Heart left ventricle (tissue), 16 donors: Measurements from ENCODE around the gene ADGRG6. TPM values are rescaled to one million over a fixed set of nuclear protein-coding genes. Genes with fewer than 3 reads are reported as not detected.

Source experiments
- ATAC-seq, 4 donors: fragments of 200-7000 bp; cut with Tn5 transposase; one replicate each; pipeline ENCODE4 v1.9.1; 2020 to 2022; ENCODE audit warnings: moderate library complexity in 4 of 4, mild to moderate bottlenecking in 3 of 4, moderate number of reproducible peaks in 1 of 4
- DNase-seq, 5 donors: peaks; one replicate each; pipeline ENCODE4 v3.0.0-alpha.2; 2020
- H3K27ac ChIP-seq, 12 donors: fragments of 200-600 bp; sonication (generic) in 4 of 12; one replicate each; pipeline versions ENCODE4 v1.5.0 to v1.8.0; 2016 to 2022; ENCODE audit warnings: mild to moderate bottlenecking in 2 of 12
- H3K27me3 ChIP-seq, 9 donors: fragments of 200-600 bp; sonication (generic) in 2 of 9; one replicate each; pipeline versions ENCODE4 v1.5.1 to v1.8.0; 2016 to 2022; ENCODE audit warnings: mild to moderate bottlenecking in 3 of 9
- H3K36me3 ChIP-seq, 9 donors: fragments of 200-600 bp; sonication (generic) in 2 of 9; one replicate each; pipeline versions ENCODE4 v1.5.0 to v1.8.0; 2018 to 2022; ENCODE audit warnings: mild to moderate bottlenecking in 2 of 9
- H3K4me1 ChIP-seq, 12 donors: fragments of 200-600 bp; sonication (generic) in 4 of 12; one replicate each; pipeline versions ENCODE4 v1.5.0 to v1.8.0; 2016 to 2022; ENCODE audit warnings: mild to moderate bottlenecking in 3 of 12
- H3K4me3 ChIP-seq, 12 donors: fragments of 200-600 bp; sonication (generic) in 4 of 12; one replicate each; pipeline versions ENCODE4 v1.5.0 to v1.8.0; 2017 to 2022; ENCODE audit warnings: mild to moderate bottlenecking in 9 of 12, moderate library complexity in 4 of 12
- H3K9me3 ChIP-seq, 12 donors: fragments of 200-600 bp; sonication (generic) in 4 of 12; one replicate each; pipeline versions ENCODE4 v1.5.0 to v1.8.0; 2016 to 2022; ENCODE audit warnings: mild to moderate bottlenecking in 1 of 12
- POLR2A ChIP-seq, 2 donors: fragments of 450-650 bp; IDR thresholded peaks; one replicate each; pipeline ENCODE4 v1.6.1; 2017; ENCODE audit warnings: antibody characterized with exemption in 2 of 2, mild to moderate bottlenecking in 2 of 2, moderate library complexity in 2 of 2
- WGBS, 4 donors: extraction: QIAGEN DNeasy Blood & Tissue Kit in 2 of 4; methylation state at CpG; one replicate each; pipeline versions ENCODE4 v1.1.5 to v1.1.7; 2013 to 2018; 5-methylcytosine and 5-hydroxymethylcytosine counted together
- intact Hi-C, 10 donors: fragments of 100-400 bp; cut with DNase I; formaldehyde crosslinking; loops; one replicate each; pipeline versions ENCODE4 v1.11.1 to v1.14.2; 2022
- polyA plus RNA-seq, 2 donors: library from polyadenylated mRNA; stranded (reverse); fragments of 200-250 nt; gene quantifications; one replicate each; pipeline ENCODE4 v1.2.3, GENCODE V29; 2013
- total RNA-seq, 9 donors: library from RNA; depleted of rRNA in 2 of 9; stranded (reverse); fragments of >200 nt in 2 of 9; fragmentation: NEBNext Ultra II Directional in 3 of 9; extraction: Animal tissue kit (Norgen Biotek cat#: 25700) in 3 of 9; gene quantifications; one replicate each; pipeline versions ENCODE4 v1.1.0 to v1.2.4, GENCODE V29; 2016 to 2023
- TF ChIP-seq, protein P1 (sequence below), 12 donors: fragments of 200-600 bp; sonication (generic) in 4 of 12; IDR thresholded peaks; one replicate each; pipeline versions ENCODE4 v1.5.0 to v1.8.0; 2018 to 2022; ENCODE audit warnings: antibody characterized with exemption in 12 of 12, mild to moderate bottlenecking in 5 of 12
- donor health status: ischemic (EF 13 %, LVEDD 7.1; RV severe dilation, severe dysfunction).
- donor health status: healthy with polysubstance abuse.
- donor health status: DM: no; HTN: yes; CAD: no.
- donor health status: DM: no; HTN: no; CAD: no.
- donor health status: ischemic (EF 25% LVEDD 6.9; RV normal size, moderate dysfunction).
- donor health status: ischemic (EF 25% LVEDD 5.7; RV mildly dilated, moderate dysfunction).
- donor health status: healthy.
- donor health status: DM: yes; HTN: yes; CAD: no.
- donor health status: ischemic (EF 35%, LVEDD 5.7; RV mildly dilated, moderate dysfunction).
- donor health status: nonischemic (EF 11% LVEDD 7.7; RV severe dilation, severe dysfunction).
- donor health status: DM: yes; HTN: yes; CAD: no.
- donor health status: PGD.
- donor health status: ischemic (EF 29% LVEDD 5.4; RV normal size, mild dysfunction).
- donor health status: nonischemic (EF 23%, LVEDD 6.1; RV moderate dilation, normal function).

Gene ADGRG6
- total and polyA plus RNA-seq, 11 donors: 0.61 to 10.5 (median 2.0) TPM

DNA sequence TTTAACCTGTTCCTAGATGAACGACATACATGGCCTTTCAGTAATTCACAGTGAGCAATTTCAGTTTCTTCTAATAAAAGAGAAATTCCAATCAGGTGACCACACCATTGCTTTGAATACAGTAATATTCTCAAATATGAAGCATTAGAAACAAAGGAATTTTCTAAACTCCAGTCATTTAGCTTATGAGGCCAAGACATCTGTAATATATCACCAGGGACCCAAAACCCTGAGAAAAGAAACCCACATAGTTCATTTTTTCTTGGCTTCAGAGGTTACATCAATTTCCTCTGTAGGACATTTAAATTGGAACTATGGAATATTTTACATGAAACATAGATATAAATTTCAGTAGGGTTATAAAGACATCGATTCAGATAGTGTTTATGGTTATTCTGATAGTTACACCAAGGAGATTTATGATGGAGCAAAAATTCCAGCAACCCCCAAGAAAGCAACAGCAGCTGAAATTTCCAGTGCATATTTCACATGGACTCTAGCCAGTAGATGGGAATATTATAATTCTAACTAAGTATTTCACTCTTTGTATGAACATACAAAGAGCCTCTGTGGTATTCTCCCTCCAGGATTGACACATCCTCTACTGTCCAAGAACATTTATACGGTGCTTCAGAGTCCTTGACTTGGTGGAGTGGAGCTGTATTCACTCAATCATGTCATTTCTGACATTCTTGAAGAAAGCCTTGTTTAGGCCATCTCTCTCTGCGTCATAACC lies 82.9 kb downstream of the ADGRG6 start:
- TF ChIP-seq POLR2A (IDR thresholded peaks at IDR 0.05): no peak
- TF ChIP-seq, protein P1, sequence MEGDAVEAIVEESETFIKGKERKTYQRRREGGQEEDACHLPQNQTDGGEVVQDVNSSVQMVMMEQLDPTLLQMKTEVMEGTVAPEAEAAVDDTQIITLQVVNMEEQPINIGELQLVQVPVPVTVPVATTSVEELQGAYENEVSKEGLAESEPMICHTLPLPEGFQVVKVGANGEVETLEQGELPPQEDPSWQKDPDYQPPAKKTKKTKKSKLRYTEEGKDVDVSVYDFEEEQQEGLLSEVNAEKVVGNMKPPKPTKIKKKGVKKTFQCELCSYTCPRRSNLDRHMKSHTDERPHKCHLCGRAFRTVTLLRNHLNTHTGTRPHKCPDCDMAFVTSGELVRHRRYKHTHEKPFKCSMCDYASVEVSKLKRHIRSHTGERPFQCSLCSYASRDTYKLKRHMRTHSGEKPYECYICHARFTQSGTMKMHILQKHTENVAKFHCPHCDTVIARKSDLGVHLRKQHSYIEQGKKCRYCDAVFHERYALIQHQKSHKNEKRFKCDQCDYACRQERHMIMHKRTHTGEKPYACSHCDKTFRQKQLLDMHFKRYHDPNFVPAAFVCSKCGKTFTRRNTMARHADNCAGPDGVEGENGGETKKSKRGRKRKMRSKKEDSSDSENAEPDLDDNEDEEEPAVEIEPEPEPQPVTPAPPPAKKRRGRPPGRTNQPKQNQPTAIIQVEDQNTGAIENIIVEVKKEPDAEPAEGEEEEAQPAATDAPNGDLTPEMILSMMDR (IDR thresholded peaks at IDR 0.05): no peak
- ATAC-seq (no peak), DNase-seq (no peak)
- H3K4me1 ChIP-seq: no peaks in the 10 kb centered on the region
- H3K36me3 ChIP-seq: no peaks in the 10 kb centered on the region
- intact Hi-C loops: loop anchor here in 9 of 10 donors (5.0 to 10.0 kb wide), 4 partner anchors 160 to 240 kb away; partner anchors contain the start of genes NMBR (in 5 of the 9) and VTA1 (in 5 of the 9)
- H3K27ac ChIP-seq: no peak overlapping the region
- H3K27me3 ChIP-seq: no peaks in the 10 kb centered on the region
- 71 to 79% (median 71%) methylated on average over 4 of the region's 4 CpGs for WGBS, 4 donors
- H3K9me3 ChIP-seq: no peaks in the 10 kb centered on the region
- no peak overlapping the region for H3K4me3 ChIP-seq

DNA sequence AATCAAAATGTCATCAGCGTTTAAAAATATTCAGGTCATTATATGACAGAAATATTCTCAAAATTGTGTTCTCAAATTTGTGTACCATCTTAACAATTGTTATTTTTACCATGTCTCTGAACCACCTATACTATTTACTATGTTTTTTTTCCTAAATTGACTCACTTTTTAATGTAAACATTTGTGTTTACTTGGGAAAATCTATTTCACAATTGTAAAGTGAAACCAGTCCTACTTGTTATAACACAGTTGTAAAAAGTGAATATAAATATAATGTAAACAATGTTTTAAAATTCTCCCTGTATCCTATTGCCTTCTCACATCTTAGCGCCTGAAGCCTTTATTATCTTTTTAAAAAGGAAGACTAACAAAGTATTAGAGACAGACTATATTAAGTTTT lies 83.5 kb downstream of the ADGRG6 start:
- intact Hi-C loops: loop anchor here in 9 of 10 donors (5.0 to 10.0 kb wide), 4 partner anchors 161 to 241 kb away; partner anchors contain the start of genes NMBR (in 5 of the 9) and VTA1 (in 5 of the 9)
- Histone ChIP-seq H3K27me3 (no peaks in the 10 kb centered on the region), H3K4me3 (no peak overlapping the region), H3K9me3 (no peaks in the 10 kb centered on the region), H3K36me3 (no peaks in the 10 kb centered on the region), H3K4me1 (no peaks in the 10 kb centered on the region), H3K27ac (no peak overlapping the region)
- 88 to 93% (median 90%) methylated on average over 2 of the region's 2 CpGs for WGBS, 4 donors
- DNase-seq (no peak), ATAC-seq (no peak)
- TF ChIP-seq, protein P1 (IDR thresholded peaks at IDR 0.05): no peak
- TF ChIP-seq POLR2A (IDR thresholded peaks at IDR 0.05): no peak

DNA sequence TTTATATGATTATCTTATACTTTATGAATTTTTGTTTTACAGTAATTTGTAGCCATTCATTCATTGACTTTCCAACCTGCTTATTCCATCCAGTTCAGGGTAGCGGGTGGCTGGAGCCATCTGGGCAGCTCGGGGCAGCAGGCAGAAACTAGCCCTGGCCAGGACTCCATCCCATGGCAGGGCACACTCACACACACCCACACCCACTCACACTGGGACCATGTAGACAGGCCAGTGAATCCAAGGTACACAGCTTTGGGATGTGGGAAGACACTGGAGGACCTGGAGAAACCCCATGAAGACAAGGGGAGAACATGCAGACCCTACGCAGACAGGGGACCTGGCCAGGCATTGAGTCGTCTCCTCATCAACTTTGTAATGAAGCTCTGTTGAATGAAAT lies 84.8 kb downstream of the ADGRG6 start:
- 95 to 98% (median 97%) methylated on average over 4 of the region's 4 CpGs for WGBS, 4 donors
- intact Hi-C loops: loop anchor here in 9 of 10 donors (5.0 to 10.0 kb wide), 4 partner anchors 162 to 242 kb away; partner anchors contain the start of genes NMBR (in 5 of the 9) and VTA1 (in 5 of the 9)
- ATAC-seq (no peak), DNase-seq (no peak)
- Histone ChIP-seq H3K4me3 (no peak overlapping the region), H3K4me1 (no peaks in the 10 kb centered on the region), H3K36me3 (no peaks in the 10 kb centered on the region), H3K9me3 (no peaks in the 10 kb centered on the region), H3K27me3 (no peaks in the 10 kb centered on the region), H3K27ac (no peak overlapping the region)
- TF ChIP-seq POLR2A (IDR thresholded peaks at IDR 0.05): no peak
- TF ChIP-seq, protein P1 (IDR thresholded peaks at IDR 0.05): no peak

DNA sequence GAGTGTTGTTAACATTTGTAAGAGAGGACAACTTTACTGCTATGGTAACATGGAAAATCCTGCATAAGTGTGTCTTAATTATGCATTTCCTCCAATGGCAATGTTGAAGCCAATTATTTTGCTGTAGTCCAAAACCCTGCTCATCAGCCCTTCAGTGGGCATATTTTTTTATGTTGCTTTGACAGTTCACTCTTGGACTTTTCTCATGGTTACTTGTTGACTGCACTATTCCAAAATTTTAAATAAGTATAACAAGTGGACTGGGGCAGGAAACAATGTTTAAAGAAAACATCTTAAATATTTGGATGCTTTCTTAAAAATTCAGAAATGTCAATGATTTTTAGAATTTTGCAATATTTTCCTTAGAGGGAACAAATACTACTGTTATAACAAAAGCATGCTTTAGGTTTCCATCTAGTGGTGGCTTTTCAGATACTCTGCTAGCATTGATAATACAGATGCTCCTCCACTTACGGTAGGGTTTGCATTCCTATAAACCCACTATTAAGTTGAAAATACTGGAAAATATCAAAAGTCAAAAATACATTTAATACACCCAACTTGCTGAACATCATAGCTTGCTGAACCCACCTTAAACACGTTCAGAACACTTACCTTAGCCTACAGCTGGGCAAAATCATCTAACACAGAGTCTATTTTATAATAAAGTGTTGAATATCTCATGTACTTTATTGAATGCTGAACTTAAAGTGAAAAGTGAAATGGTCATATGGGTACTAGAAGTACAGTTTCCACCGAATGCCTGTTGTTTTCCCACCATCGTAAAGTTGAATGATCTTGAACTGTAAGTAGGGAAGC lies 86.4 kb downstream of the ADGRG6 start:
- TF ChIP-seq, protein P1 (IDR thresholded peaks at IDR 0.05): peak; percentile 39 to 67 (median 52)
- TF ChIP-seq POLR2A (IDR thresholded peaks at IDR 0.05): no peak
- H3K9me3 ChIP-seq: no peaks in the 10 kb centered on the region
- DNase-seq: no peak

More for the DNA sequence above, 86.4 kb downstream of the ADGRG6 start:
- H3K27ac ChIP-seq: no peak overlapping the region
- H3K27me3 ChIP-seq: no peaks in the 10 kb centered on the region
- no peak overlapping the region for H3K4me3 ChIP-seq
- WGBS, 4 donors: 14 to 22% (median 18%) methylated on average over 4 of the region's 4 CpGs
- ATAC-seq: no peak
- intact Hi-C loops: loop anchor here (2.0 to 10.0 kb wide), 5 partner anchors 163 to 243 kb away; partner anchors contain the start of genes NMBR (in 5 of the 10) and VTA1 (in 5 of the 10)
- H3K4me1 ChIP-seq: no peaks in the 10 kb centered on the region
- no peaks in the 10 kb centered on the region for H3K36me3 ChIP-seq
